ENCODE results near the gene SDR42E2.

DNA sequence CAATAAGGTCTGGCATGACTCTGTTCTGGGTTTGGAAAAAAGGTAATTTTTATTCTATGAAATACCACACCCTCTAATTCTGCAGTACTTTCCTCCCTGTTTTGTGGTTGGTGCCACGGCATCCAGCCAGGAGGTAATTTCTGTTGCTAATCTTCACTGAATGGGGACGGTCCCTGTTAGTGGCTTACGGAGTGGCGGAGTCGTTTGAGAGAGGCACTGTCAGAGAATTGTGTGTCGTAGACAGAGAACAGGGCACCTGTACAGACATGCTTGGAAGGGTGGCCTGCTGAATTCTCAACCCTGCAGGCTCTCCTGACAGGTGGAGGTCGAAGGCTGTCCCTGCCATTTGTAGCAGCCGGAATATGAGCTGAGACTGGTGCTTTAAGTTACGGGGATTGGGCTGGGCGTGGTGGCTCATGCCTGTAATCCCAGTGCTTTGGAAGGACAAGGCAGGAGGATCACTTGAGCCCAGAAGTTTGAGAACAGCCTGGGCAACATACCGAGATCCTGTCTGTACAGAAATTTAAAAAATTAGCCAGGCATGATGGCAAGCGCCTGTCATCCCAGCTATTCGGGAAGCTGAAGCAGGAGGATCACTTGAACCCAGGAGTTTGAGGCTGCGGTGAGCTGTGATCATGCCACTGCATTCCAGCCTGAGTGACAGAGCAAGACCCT, 77.0 kb downstream of the SDR42E2 start:
- TF ChIP-seq CBX3 (IDR thresholded peaks at IDR 0.05; ENCODE audit: borderline replicate concordance, low read depth) = no peak
- no peak for TF ChIP-seq EP300 (IDR thresholded peaks at IDR 0.05; ENCODE audit: borderline replicate concordance in 1 of 2, control insufficient read depth in 1 of 2, low read depth in 2 of 2, low read length in 2 of 2)
- no peak for TF ChIP-seq GABPA (IDR thresholded peaks at IDR 0.05; ENCODE audit: low read depth)
- no peak for TF ChIP-seq SMC3 (IDR thresholded peaks at IDR 0.05; ENCODE audit: borderline replicate concordance, low read length)
- no peak for TF ChIP-seq POU2F2 (IDR thresholded peaks at IDR 0.05; ENCODE audit: borderline replicate concordance, low read depth, low read length)
- TF ChIP-seq MTA3 (IDR thresholded peaks at IDR 0.05; ENCODE audit: borderline replicate concordance, low read length) = no peak
- TF ChIP-seq, protein P1, sequence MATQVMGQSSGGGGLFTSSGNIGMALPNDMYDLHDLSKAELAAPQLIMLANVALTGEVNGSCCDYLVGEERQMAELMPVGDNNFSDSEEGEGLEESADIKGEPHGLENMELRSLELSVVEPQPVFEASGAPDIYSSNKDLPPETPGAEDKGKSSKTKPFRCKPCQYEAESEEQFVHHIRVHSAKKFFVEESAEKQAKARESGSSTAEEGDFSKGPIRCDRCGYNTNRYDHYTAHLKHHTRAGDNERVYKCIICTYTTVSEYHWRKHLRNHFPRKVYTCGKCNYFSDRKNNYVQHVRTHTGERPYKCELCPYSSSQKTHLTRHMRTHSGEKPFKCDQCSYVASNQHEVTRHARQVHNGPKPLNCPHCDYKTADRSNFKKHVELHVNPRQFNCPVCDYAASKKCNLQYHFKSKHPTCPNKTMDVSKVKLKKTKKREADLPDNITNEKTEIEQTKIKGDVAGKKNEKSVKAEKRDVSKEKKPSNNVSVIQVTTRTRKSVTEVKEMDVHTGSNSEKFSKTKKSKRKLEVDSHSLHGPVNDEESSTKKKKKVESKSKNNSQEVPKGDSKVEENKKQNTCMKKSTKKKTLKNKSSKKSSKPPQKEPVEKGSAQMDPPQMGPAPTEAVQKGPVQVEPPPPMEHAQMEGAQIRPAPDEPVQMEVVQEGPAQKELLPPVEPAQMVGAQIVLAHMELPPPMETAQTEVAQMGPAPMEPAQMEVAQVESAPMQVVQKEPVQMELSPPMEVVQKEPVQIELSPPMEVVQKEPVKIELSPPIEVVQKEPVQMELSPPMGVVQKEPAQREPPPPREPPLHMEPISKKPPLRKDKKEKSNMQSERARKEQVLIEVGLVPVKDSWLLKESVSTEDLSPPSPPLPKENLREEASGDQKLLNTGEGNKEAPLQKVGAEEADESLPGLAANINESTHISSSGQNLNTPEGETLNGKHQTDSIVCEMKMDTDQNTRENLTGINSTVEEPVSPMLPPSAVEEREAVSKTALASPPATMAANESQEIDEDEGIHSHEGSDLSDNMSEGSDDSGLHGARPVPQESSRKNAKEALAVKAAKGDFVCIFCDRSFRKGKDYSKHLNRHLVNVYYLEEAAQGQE (IDR thresholded peaks at IDR 0.05; ENCODE audit: low read depth, low read length) = no peak
- TF ChIP-seq, protein P2, sequence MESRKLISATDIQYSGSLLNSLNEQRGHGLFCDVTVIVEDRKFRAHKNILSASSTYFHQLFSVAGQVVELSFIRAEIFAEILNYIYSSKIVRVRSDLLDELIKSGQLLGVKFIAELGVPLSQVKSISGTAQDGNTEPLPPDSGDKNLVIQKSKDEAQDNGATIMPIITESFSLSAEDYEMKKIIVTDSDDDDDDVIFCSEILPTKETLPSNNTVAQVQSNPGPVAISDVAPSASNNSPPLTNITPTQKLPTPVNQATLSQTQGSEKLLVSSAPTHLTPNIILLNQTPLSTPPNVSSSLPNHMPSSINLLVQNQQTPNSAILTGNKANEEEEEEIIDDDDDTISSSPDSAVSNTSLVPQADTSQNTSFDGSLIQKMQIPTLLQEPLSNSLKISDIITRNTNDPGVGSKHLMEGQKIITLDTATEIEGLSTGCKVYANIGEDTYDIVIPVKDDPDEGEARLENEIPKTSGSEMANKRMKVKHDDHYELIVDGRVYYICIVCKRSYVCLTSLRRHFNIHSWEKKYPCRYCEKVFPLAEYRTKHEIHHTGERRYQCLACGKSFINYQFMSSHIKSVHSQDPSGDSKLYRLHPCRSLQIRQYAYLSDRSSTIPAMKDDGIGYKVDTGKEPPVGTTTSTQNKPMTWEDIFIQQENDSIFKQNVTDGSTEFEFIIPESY (IDR thresholded peaks at IDR 0.05) = no peak
- TF ChIP-seq POLR2A (IDR thresholded peaks at IDR 0.05; ENCODE audit: low read depth, low read length) = no peak
- TF ChIP-seq STAT1 (conservative IDR thresholded peaks at IDR 0.05) = no peak
- TF ChIP-seq, protein P3, sequence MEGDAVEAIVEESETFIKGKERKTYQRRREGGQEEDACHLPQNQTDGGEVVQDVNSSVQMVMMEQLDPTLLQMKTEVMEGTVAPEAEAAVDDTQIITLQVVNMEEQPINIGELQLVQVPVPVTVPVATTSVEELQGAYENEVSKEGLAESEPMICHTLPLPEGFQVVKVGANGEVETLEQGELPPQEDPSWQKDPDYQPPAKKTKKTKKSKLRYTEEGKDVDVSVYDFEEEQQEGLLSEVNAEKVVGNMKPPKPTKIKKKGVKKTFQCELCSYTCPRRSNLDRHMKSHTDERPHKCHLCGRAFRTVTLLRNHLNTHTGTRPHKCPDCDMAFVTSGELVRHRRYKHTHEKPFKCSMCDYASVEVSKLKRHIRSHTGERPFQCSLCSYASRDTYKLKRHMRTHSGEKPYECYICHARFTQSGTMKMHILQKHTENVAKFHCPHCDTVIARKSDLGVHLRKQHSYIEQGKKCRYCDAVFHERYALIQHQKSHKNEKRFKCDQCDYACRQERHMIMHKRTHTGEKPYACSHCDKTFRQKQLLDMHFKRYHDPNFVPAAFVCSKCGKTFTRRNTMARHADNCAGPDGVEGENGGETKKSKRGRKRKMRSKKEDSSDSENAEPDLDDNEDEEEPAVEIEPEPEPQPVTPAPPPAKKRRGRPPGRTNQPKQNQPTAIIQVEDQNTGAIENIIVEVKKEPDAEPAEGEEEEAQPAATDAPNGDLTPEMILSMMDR (IDR thresholded peaks at IDR 0.05 in 2 of 3, conservative IDR thresholded peaks at IDR 0.05 in 1 of 3; ENCODE audit: control insufficient read depth in 2 of 3, extremely low read depth in 1 of 3, insufficient read depth in 1 of 3, low read depth in 3 of 3, low read length in 3 of 3) = no peak
- no peak for TF ChIP-seq HDAC6 (IDR thresholded peaks at IDR 0.05; ENCODE audit: unreplicated experiment)

Measured in GM12878 (cell line).